Keratinocyte (primary cell): ENCODE results near the gene LVRN. TPM values are rescaled to one million over a fixed set of nuclear protein-coding genes. Genes with fewer than 3 reads are reported as not detected.
A peak's percentile ranks its signal among the peaks of the same experiment; 100 is the strongest.

Experiments
- DNase-seq: peaks from one replicate; pipeline ENCODE4 v3.0.0-alpha.2; 2011; ENCODE audit warnings: low read depth, missing footprints, low spot score
- FAIRE-seq: peaks from 2 replicates; lab custom pipeline; 2011; peaks lifted over from hg19 to GRCh38; lab: Jason Lieb, UNC
- H2AFZ ChIP-seq: 2 replicates; pipeline ENCODE4 v1.6.0; 2012; ENCODE audit warnings: low read length, control low read depth, inconsistent platforms; ENCODE audit not compliant: control insufficient read depth
- H3K27ac ChIP-seq: 2 replicates; pipeline ENCODE4 v1.5.1; 2011; ENCODE audit warnings: low read length; ENCODE audit not compliant: control insufficient read depth, insufficient read depth
- H3K27me3 ChIP-seq: 3 replicates; pipeline ENCODE4 v1.6.0; 2011; ENCODE audit warnings: low read length; ENCODE audit not compliant: control insufficient read depth, insufficient read depth; ENCODE audit errors: extremely low read depth
- H3K36me3 ChIP-seq, 2 experiments: 2 replicates in 1 of 2; 3 replicates in 1 of 2; pipeline ENCODE4 v1.5.1; 2011; ENCODE audit warnings: low read length in 2 of 2, mild to moderate bottlenecking in 1 of 2; ENCODE audit not compliant: control insufficient read depth in 2 of 2, insufficient read depth in 2 of 2; ENCODE audit errors: extremely low read depth in 1 of 2
- H3K4me1 ChIP-seq: 3 replicates; pipeline ENCODE4 v1.5.1; 2011; ENCODE audit warnings: low read length; ENCODE audit not compliant: control insufficient read depth, insufficient read depth; ENCODE audit errors: extremely low read depth
- H3K4me2 ChIP-seq: 3 replicates; pipeline ENCODE4 v1.6.0; 2011; ENCODE audit warnings: low read depth, low read length; ENCODE audit not compliant: control insufficient read depth, insufficient read depth; ENCODE audit errors: extremely low read depth
- H3K4me3 ChIP-seq, 3 experiments: fragments of 200-600 bp in 1 of 3; sonication (generic) in 1 of 3; 2 replicates in 2 of 3; 3 replicates in 1 of 3; pipeline ENCODE4 v1.5.1; 2011 to 2016; ENCODE audit warnings: low read length in 3 of 3, mild to moderate bottlenecking in 3 of 3, control low read depth in 2 of 3, inconsistent platforms in 1 of 3, low read depth in 1 of 3, mixed read lengths in 1 of 3, mixed run types in 1 of 3, moderate library complexity in 1 of 3; ENCODE audit not compliant: control insufficient read depth in 2 of 3, insufficient read depth in 2 of 3; ENCODE audit errors: extremely low read depth in 1 of 3
- H3K79me2 ChIP-seq: 2 replicates; pipeline ENCODE4 v1.6.0; 2012; ENCODE audit warnings: low read length; ENCODE audit not compliant: control insufficient read depth, insufficient read depth
- H3K9ac ChIP-seq: 3 replicates; pipeline ENCODE4 v1.6.0; 2011; ENCODE audit warnings: low read length; ENCODE audit not compliant: control insufficient read depth, insufficient read depth; ENCODE audit errors: extremely low read depth
- H3K9me1 ChIP-seq: 3 replicates; pipeline ENCODE4 v1.6.0; 2011; ENCODE audit warnings: low read length; ENCODE audit not compliant: control insufficient read depth, insufficient read depth; ENCODE audit errors: extremely low read depth
- H3K9me3 ChIP-seq: 2 replicates; pipeline ENCODE4 v1.5.1; 2012; ENCODE audit warnings: low read depth, low read length; ENCODE audit not compliant: control insufficient read depth
- H4K20me1 ChIP-seq: 3 replicates; pipeline ENCODE4 v1.6.0; 2011; ENCODE audit warnings: low read length; ENCODE audit not compliant: control insufficient read depth, insufficient read depth; ENCODE audit errors: extremely low read depth
- EZH2 ChIP-seq: IDR thresholded peaks from one replicate; pipeline ENCODE4 v1.6.1; 2012; ENCODE audit warnings: inconsistent platforms, mild to moderate bottlenecking, low read length, moderate library complexity
- dilution Hi-C: fragments of 300-500 bp; cut with MboI; formaldehyde crosslinking; loops from one replicate; pipeline ENCODE4 v1.7.0; 2020; ENCODE audit warnings: low sequenced_read_pairs; ENCODE audit not compliant: extremely low pct_ligation_motif_present
- polyA plus RNA-seq, 5 experiments: library from polyadenylated mRNA; depleted of rRNA in 3 of 5; stranded (reverse) in 3 of 5; stranded (forward) in 1 of 5; unstranded in 1 of 5; fragments of >200 nt; gene quantifications; 1 replicate in 1 of 5; 2 replicates in 3 of 5; 3 replicates in 1 of 5; pipeline versions ENCODE4 v1.2.1 to v1.2.3, GENCODE V29; 2011 to 2012; ENCODE audit warnings: missing spikeins in 2 of 5, low read depth in 1 of 5, low replicate concordance in 1 of 5
- TF ChIP-seq, protein P1 (sequence below), 3 experiments: IDR thresholded peaks in 1 of 3; conservative IDR thresholded peaks in 1 of 3; optimal IDR thresholded peaks in 1 of 3; 2 replicates in 2 of 3; 3 replicates in 1 of 3; pipeline versions ENCODE3 to v1.5.1; 2011; ENCODE audit warnings: low read length in 3 of 3, mild to moderate bottlenecking in 3 of 3, moderate library complexity in 2 of 3, control low read depth in 1 of 3, inconsistent platforms in 1 of 3; ENCODE audit not compliant: insufficient read depth in 2 of 3; ENCODE audit errors: extremely low read depth in 1 of 3

LVRN gene
- polyA plus RNA-seq, 1 donor (not counting 4 experiments of a cell fraction or from before 2014, with no cell fraction given), result 0.08 TPM

- H3K9me3 ChIP-seq, result no peaks in the 10 kb centered on the region
- FAIRE-seq, result peak; percentile 20
- peak overlapping the region; percentile 38 for H3K4me2 ChIP-seq
- dilution Hi-C loops, result no loop called here
- no peaks in the 10 kb centered on the region for H3K36me3 ChIP-seq
- peak overlapping the region; percentile 49 for H3K27ac ChIP-seq
- H3K9me1 ChIP-seq, result no peaks in the 10 kb centered on the region
- no peak overlapping the region for H2AFZ ChIP-seq
- H3K79me2 ChIP-seq, result no peaks in the 10 kb centered on the region
- peak overlapping the region; percentile 13 for H3K9ac ChIP-seq
- H3K4me1 ChIP-seq, result peaks cover 8% of the 10 kb centered on the region
- H3K27me3 ChIP-seq, result no peaks in the 10 kb centered on the region
- DNase-seq, result peak; percentile 80
- H3K4me3 ChIP-seq, result no peak overlapping the region
- TF ChIP-seq, protein P1, sequence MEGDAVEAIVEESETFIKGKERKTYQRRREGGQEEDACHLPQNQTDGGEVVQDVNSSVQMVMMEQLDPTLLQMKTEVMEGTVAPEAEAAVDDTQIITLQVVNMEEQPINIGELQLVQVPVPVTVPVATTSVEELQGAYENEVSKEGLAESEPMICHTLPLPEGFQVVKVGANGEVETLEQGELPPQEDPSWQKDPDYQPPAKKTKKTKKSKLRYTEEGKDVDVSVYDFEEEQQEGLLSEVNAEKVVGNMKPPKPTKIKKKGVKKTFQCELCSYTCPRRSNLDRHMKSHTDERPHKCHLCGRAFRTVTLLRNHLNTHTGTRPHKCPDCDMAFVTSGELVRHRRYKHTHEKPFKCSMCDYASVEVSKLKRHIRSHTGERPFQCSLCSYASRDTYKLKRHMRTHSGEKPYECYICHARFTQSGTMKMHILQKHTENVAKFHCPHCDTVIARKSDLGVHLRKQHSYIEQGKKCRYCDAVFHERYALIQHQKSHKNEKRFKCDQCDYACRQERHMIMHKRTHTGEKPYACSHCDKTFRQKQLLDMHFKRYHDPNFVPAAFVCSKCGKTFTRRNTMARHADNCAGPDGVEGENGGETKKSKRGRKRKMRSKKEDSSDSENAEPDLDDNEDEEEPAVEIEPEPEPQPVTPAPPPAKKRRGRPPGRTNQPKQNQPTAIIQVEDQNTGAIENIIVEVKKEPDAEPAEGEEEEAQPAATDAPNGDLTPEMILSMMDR (optimal IDR thresholded peaks at IDR 0.05 in 1 of 3, IDR thresholded peaks at IDR 0.05 in 1 of 3, conservative IDR thresholded peaks at IDR 0.05 in 1 of 3; ENCODE audit: extremely low read depth in 1 of 3, insufficient read depth in 2 of 3, low read length in 3 of 3), result no peak
- no peak for TF ChIP-seq EZH2
- H4K20me1 ChIP-seq, result no peaks in the 10 kb centered on the region
Observed at GRCh38 chr5:115941051-115941675, 21.1 kb upstream of the LVRN start.

- H3K4me3 ChIP-seq, result no peak overlapping the region
- peaks cover 6% of the 10 kb centered on the region for H3K4me1 ChIP-seq
- no peak overlapping the region for H3K27ac ChIP-seq
- no peak for TF ChIP-seq EZH2
- TF ChIP-seq, protein P1 (optimal IDR thresholded peaks at IDR 0.05 in 1 of 3, IDR thresholded peaks at IDR 0.05 in 1 of 3, conservative IDR thresholded peaks at IDR 0.05 in 1 of 3; ENCODE audit: extremely low read depth in 1 of 3, insufficient read depth in 2 of 3, low read length in 3 of 3), result no peak
- H3K9me1 ChIP-seq, result no peaks in the 10 kb centered on the region
- H3K4me2 ChIP-seq, result no peak overlapping the region
- no peaks in the 10 kb centered on the region for H4K20me1 ChIP-seq
- dilution Hi-C loops, result no loop called here
- H3K79me2 ChIP-seq, result no peaks in the 10 kb centered on the region
- H3K27me3 ChIP-seq, result no peaks in the 10 kb centered on the region
- H2AFZ ChIP-seq, result no peak overlapping the region
- no peaks in the 10 kb centered on the region for H3K9me3 ChIP-seq
- no peak overlapping the region for H3K9ac ChIP-seq
- H3K36me3 ChIP-seq, result no peaks in the 10 kb centered on the region
- DNase-seq (no peak), FAIRE-seq (no peak)
Observed at GRCh38 chr5:115944501-115944900, 17.8 kb upstream of the LVRN start.
